ENCODE data around the gene AGPAT2.
"Not testable (repeated sequence)": the region's sequence is repeated elsewhere in the genome, so short reads cannot be mapped to it uniquely, and the experiment has no call there.

The AGPAT2 gene

DNA sequence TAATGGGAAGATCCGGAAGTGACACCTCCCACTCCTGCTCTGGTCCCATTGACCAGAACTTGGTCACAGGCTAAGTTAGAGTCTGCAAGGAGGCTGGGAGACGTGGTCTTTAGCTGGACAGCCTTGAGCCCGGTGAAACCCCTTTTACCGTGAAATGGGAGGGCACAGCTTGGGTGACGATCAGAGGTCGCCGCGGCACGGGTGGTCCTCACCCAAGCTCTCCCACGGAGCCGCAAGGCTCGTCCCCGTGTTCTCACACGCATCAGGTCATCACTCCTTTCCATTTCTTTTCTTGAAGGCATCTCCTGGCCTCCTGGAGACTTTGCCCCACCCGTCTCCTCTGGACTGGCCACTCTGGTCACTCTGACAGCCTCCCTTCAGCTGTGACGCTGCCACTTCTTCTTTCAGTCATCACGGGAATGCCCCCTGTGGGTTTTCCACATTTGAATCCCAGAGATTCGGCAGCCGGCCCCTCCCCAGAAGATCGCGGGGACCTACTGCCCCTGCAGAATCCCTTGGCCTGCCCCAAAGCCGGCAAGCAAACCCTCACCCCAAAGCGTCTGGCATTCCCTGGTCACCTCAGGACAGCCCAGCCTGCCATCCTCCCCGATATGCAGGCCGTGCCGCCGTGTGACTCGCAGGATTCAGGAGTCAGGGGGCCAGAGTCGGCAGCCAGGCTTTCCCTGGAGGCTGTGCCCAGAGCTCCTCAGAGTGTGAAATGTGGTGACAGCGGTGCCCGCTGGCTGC is 43.5 kb downstream of the AGPAT2 start:
- DNase-seq = no peak

DNA sequence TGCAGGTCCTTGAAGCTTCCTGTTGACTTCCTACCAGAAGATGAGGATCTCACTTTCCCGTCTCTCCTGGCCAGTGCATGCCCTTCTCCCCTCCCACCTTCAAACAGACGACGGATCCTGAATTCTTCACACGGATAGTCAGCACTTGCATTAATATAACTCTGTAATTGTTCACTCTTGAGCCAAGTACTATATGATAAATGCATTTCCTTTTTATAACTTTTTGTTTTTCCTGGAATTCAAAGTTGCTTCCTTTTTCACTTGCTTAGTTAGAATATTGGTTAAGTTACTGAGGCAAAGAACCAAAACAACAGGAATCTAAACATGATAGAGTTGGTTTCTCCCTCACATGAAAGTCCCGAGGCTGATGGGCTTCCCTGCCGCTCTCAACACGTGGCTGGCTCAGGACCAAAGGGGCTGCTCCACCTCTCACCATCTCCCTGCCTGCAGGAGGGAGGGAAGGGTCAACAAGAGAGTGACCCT is 44.8 kb downstream of the AGPAT2 start:
- DNase-seq = no peak

DNA sequence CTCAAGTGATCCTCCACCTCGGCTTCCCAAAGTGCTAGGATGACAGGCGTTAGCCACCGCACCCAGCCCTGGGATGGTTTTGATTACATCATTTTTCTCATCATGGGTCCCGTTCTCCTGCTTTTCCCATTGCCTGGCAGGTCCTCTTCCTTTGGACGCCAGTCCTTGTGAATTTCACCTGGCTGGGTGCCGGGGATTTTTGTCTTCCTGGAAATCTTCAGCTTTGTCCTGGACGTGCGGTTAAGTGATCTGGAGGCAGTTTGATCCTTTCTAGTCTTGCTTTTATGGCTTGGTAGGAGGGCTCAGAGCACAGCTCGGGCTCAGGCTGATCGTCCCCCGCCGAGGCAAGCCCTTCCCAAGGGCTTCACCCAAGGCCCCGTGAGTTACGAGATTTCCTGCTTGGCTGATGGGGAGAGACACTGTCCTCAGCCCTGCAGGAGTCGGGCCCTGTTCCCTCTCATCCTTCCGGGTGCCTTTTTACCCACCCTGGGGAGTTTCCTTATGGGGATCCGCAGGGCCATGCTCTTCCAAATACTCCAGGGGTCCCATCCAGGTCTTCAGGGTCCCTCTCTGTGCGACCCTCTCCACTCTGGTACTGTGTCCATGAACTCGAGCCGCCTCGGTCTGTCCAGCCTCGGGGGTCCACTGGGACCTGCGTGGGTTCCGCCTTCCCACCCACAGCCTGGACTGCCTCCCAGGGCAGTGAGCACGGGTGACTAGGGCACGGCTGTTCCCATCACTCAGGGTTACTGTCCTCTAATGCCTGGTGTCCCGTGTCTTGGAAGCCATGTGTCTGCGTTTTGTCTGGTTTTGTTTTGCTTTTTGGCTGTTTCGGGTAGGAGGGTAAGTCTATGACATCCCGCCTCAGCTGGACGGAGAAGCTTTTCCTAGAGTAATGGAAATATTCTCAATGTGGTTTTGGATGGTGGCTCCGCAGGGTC is 46.8 kb downstream of the AGPAT2 start:
- DNase-seq = no peak

- DNase-seq = no peak
Observed at GRCh38 chr9:136634904-136635303, 52.4 kb downstream of the AGPAT2 start.

GRCh38 chr9:136632491-136633106 is 54.7 kb downstream of the AGPAT2 start:
- not testable (repeated sequence) for DNase-seq

DNA sequence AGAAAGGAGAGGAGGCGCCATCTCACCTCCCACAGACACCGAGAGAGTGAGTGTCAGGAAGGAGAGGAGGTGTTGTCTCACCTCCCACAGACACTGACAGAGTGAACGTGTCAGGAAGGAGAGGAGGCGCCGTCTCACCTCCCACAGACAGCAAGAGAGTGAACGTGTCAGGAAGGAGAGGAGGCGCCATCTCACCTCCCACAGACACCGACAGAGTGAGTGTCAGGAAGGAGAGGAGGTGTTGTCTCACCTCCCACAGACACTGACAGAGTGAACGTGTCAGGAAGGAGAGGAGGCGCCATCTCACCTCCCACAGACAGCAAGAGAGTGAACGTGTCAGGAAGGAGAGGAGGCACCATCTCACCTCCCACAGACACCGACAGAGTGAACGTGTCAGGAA is 55.2 kb downstream of the AGPAT2 start:
- not testable (repeated sequence) for DNase-seq

- DNase-seq = peak; percentile 44
Observed at GRCh38 chr9:136631038-136632000, 55.9 kb downstream of the AGPAT2 start.

DNA sequence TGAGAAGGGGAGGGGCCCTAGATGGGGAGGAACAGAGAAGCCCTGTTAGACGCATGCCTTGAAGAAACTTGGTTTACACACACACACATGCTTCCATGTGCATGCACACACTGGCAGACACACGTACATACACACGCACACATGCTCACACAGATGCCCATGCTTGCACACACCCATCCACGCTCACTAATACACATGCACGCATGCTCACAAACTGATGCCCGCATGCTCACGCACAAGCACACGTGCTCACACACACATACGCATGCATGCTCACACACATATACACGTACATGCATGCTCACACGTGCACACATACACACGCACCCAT is 56.6 kb downstream of the AGPAT2 start:
- no peak for DNase-seq

DNA sequence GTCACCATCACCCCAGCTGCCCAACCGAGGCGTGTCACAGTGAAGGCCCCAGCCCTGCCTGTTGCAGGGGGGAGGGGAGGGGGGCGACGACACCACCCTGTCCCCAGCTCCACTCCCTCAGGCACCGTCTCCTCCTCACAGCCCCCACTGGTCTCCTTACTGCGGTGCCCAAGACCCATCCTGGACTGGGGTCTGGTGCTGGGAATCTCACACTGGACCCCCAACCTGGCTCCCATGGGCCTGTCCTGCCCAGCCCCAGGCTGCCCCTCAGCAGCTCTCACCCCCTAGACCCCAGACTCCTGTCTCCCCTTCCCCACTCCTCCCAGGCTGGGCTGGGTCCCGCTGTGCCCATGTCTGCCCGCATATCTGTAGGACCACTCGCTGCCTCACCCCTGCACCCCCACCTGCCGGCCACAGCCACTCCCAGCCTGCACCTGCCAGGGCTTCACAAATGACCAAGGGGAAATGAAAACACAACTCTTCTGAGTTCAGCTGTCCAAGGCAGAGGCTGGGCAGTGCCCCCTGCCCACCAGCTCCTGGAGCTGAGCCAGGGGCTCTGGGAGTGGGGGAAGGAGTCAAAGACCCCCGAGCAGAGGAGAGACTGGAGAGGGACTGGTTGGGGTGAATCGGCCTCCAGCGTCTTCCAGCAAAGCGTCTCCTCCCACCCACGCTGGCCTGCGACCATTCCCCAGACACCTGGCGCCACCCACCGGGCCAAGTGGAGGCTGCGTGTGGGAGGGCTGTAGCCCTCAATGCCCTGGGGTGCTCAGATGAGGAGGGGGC is 57.2 kb downstream of the AGPAT2 start:
- no peak for DNase-seq

DNA sequence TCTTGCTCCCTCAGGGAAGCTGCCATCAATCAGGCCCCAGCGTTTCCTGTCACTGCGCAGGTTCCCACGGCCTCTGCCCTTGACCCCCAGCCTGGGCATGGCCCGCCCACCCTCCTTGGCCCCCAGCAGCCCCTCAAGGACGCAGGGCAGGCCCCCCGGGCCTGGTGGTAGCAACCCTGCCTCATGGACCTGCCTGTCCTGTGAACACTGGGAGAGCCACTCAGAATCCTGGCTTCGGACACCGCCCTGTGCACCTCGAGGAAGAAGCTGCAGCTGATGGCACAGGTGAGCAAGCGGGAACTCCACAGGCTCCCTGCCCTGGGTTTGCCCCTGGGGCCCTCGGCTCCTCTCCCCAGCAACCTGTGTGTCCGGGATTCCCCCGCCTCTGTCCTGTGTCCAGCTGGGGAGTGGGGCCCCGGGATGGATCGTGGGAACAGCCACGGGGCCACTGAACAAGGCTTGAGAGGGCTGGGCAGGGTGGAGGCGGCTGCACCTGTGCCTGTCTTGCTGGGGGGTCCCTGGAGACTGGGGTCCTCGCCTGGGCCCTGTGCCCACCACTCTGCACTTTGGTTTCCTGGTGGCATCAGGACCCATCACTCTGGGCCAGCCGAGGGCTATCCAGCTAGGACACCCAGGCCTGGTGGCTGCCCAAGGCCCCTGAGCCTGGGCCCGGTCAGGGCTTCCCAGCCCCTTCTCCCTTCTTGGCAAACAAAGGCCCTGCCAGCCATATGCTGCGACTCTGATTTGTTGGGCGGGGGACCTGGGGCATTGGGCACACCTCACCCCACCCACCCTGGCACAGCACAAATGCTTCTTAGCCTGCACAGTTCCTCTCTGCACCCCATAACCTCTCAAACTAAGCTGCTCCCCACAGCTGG is 58.0 kb downstream of the AGPAT2 start:
- no peak for DNase-seq

- DNase-seq = no peak
Observed at GRCh38 chr9:136628268-136628667, 59.0 kb downstream of the AGPAT2 start.

DNA sequence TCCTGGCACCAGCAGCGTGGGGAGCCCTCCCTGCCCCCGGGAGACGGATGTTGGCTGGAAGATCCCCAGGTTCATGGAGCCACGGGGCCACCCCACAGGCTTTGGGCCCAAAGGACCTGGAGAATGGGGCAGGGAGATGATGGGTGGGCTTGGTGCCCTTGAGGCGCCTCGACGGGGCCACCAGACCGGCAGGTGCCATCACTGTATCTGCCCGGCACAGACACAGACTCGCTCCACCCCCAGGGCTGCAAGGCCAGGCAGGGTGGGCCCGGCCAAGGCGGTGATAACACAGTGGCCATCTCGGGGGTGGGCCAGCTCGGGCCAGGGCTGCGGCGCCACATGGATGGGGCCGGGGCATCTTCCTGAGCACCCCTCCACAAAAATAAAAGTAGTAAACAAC is 59.6 kb downstream of the AGPAT2 start:
- no peak for DNase-seq

DNA sequence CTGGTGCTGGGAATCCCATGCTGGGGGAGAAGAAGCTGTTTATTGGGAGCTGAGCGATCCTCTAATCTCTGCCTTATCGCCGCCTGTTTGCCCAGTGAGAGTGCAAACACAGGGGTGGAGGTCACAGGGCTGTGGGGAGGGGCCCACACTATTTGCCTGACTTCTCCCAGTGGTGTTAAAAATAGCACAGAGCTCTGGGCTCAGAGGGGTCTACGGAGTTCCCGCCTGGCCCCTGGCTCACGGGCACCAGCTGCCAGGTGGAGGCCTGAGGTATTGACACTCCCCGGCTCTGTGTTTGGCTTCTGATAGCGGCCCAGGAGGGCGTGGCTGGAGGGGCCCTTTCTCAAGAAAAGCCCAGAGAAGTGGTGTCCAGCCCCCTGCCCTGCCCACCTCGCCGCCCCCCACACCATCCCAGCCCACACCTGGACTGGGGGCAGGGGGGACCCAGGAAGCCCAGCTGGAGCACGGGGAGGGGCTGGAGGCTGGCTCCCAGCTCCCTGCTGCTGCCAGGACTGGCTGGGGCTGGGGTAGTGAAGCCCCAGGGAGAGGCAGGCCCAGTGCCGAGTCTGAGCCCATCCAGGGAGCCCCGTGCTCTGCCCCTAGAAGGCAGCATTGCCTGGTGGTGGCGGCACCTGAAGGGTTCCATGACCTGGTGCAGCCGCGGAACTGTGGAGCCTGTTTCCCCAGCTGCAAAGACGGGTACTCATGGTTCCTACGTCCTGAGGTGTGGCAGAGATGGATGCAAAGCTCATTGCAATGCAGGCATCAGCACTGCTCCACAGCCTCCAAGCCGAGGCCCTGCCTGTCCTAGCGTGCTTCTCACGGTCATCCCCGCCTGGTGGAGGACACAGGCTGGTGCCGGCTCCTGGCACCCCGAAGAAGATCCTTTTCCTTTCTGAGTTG is 60.3 kb downstream of the AGPAT2 start:
- DNase-seq = no peak

- no peak for DNase-seq
Observed at GRCh38 chr9:136626066-136626725, 61.1 kb downstream of the AGPAT2 start.

GRCh38 chr9:136625101-136626065 is 61.9 kb downstream of the AGPAT2 start:
- peak; percentile 40 for DNase-seq

DNA sequence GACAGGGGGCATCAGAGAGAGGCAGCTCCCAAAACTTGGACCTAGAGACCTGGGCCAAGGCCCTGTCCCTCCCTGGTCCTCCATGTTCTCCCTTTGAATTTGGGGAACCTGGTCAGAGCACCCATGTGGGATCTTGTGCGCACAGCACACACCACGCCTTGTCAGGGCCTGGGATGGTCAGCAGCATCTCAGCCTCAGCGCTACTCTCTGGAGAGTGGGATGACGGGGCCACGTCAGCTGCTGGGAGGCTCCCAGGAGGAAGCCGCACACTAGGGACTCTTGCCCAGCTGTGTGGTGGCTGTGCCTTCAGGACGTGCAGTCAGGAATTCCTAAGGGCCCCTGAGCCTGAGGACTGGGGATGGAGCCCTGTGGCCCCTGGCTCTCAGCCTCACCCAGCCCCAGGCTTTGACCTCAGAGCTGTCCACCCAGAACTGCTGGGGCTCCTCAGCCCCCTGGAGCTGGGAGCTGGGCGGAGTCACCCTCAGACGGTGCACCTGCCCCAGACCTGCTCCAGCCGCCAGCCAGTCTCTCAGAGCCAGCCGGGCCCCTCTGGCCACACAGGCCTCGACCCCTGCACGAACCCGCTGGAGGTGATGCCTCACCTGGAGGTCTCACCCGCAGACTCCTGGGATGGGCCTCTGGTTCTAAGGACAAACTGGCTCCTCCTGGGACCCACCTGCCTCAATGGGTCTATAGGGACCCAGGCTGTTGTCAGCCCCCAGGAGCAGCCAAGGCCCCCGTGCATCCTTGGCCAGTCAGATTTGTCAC is 62.9 kb downstream of the AGPAT2 start:
- no peak for DNase-seq

DNA sequence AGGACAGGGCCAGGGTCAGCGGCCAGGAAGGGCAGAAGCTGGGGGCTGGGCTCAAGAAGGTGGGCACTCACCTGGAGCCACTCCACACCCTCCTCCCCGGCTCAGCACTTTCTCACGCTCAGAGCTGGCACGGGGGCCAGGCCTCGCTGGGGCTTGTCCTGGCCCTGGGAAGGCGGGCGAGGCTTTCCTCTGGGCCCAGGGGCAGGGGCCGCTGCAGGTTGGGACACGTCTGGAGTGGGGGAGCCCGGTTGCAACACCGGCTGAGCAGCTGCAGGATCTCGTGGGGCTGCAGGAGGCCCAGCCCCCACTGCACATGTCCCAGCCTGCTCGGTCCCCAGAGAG is 63.4 kb downstream of the AGPAT2 start:
- DNase-seq = peak; percentile 44
